AG09319 (cell line): ENCODE results near the gene RASEF.
"Not testable (repeated sequence)": the region's sequence is repeated elsewhere in the genome, so short reads cannot be mapped to it uniquely, and the experiment has no call there.

Experiments used
- DNase-seq: peaks from one replicate; pipeline ENCODE4 v3.0.0-alpha.2; 2010; ENCODE audit warnings: low read depth; ENCODE audit errors: extremely low read depth
- TF ChIP-seq, protein P1 (sequence below): IDR thresholded peaks from 2 replicates; pipeline ENCODE4 v1.5.1; 2011; ENCODE audit warnings: low read depth, mild to moderate bottlenecking, inconsistent platforms, low read length, moderate library complexity

Gene RASEF

DNA sequence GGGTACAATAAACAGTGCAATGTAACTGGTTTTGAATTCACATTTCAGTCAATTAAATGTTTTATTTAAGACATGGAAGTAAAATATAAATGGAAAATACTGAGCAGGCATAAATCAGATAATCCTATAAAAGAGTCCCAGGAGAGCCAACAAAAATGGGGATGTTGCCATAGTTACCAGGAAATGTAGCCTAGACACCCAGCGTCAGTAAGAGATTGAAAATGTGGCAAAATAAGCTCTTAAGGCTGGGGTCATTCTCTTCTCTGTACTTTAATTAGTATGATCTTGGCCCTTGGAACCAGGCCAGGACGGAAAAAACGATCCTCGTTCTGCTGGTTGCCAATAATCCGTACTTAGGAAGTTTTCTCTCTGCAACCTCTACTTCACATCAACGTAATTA, 18.9 kb upstream of the RASEF start:
- TF ChIP-seq, protein P1, sequence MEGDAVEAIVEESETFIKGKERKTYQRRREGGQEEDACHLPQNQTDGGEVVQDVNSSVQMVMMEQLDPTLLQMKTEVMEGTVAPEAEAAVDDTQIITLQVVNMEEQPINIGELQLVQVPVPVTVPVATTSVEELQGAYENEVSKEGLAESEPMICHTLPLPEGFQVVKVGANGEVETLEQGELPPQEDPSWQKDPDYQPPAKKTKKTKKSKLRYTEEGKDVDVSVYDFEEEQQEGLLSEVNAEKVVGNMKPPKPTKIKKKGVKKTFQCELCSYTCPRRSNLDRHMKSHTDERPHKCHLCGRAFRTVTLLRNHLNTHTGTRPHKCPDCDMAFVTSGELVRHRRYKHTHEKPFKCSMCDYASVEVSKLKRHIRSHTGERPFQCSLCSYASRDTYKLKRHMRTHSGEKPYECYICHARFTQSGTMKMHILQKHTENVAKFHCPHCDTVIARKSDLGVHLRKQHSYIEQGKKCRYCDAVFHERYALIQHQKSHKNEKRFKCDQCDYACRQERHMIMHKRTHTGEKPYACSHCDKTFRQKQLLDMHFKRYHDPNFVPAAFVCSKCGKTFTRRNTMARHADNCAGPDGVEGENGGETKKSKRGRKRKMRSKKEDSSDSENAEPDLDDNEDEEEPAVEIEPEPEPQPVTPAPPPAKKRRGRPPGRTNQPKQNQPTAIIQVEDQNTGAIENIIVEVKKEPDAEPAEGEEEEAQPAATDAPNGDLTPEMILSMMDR = no peak
- no peak for DNase-seq

DNA sequence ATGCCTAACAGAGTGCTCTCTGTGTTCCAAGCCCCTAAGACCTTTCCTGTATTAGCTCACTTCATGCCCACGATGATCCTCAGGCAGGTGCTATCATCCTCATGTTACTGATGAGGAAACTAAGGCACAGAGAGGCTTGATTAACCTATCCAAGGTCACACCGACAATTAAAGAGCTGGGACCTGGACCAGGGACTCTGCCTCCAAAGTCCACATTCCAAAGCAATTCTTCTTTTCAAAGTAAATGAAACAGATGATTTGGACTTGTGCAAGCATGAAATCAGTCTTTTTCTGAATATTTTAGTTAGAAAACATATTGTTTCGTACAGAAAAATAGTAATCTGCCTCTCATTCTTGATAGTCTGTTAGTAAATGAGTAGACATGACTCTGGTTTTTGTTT, 18.1 kb upstream of the RASEF start:
- no peak for DNase-seq
- TF ChIP-seq, protein P1 = no peak

DNA sequence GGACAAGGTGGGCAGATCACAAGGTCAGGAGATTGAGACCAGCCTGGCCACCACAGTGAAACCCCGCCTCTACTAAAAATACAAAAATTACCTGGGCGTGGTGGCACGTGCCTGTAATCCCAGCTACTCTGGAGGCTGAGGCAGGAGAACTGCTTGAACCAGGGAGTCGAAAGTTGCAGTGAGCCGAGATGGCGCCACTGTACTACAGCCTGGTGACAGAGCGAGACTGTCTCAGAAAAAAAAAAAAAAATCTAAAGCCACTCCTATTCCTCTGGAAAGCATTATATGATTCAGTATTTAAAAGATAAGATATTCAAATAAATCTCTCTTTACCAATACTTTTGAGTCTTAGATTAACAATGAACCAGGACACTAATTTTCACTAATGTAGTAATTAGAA, 13.0 kb upstream of the RASEF start:
- DNase-seq = not testable (repeated sequence)

DNA sequence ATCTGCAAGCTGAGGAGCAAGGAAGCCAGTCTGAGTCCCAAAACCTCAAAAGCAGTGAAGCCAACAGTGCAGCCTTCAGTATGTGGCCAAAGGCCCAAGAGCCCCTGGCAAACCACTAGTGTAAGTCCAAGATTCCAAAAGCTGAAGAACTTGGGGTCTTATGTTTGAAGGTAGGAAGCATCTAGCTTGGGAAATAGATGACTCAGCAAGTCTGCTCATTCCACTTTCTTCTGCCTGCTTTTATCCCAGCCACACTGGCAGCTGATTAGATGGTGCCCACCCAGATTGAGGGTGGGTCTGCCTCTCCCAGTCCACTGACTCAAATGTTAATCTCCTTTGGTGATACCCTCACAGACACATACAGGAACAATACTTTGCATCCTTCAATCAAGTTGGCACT, 9.6 kb upstream of the RASEF start:
- DNase-seq = not testable (repeated sequence)

DNA sequence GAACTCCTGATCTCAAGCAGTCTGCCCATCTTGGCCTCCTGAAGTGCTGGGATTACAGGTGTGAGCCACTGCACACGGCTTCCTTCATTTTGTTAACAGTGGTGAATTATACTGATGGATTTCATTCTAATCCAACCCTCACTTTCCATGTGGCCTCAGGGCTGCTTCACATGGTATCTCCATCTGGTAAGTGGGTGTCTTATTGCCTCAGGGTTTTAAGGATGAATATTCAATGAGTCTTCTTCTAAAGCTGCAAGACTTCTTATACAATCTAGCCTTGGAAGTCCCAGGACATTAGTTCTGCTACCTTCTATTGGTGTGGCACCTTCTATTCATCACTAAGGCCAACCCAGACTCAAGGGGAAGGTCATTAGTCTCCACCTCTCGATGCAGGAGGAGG, 8.7 kb upstream of the RASEF start:
- TF ChIP-seq, protein P1 = no peak
- no peak for DNase-seq

DNA sequence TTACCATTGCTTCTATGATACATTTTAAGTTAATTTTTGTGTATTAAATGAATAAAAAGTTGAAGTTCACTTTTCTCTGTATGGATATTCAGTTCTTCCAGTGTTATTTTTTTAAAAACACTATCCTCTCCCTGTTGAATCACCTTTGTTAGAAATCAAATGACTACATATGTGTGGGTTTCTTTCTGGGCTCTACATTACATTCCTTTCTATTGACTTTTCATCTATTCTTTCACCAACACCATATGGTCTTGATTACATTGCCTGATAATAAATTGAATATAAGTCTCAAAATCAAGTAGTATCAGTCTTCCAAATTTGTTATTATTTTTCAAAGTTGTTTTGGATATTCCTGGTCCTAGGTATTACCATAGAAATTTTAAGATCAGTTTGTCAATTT, 7.3 kb upstream of the RASEF start:
- TF ChIP-seq, protein P1 = no peak
- no peak for DNase-seq

DNA sequence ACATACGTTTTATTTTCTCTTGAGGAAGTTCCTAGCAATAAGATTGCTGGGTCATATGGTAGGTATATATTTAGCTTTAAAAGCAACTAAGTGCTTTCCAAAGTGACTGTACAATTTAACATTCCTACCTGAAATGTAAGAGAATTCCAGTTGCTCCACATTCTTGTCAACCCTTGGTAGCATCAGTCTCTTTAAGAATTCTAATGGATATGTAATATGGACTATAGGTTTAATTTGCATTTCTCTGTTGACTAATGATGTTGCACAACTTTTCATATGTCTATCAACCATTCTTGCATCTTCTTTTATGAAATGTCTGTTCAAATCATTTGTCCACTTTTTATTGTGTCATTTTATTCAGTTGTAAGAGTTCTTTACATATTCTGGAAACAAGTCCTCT, 6.7 kb upstream of the RASEF start:
- no peak for DNase-seq
- TF ChIP-seq, protein P1 = no peak

DNA sequence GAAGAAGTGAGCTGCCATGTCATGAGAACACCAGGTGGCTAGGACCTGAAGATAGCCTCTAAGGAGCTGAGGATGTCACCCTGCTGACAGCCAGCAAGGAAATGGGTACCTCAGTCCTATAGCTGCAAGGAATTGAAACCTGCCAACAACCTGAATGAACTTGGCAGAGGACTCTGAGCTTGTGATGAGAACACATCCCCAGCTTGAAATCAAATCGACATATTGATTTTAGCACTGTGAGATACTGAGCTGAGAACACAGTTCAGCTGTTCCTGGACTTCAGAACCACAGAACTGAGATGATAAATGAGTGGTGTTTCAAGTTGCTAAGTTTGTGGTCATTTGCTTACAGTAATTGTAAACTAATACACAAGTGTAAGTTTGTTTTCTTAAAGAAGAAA, 5.5 kb upstream of the RASEF start:
- DNase-seq = no peak
- TF ChIP-seq, protein P1 = no peak

DNA sequence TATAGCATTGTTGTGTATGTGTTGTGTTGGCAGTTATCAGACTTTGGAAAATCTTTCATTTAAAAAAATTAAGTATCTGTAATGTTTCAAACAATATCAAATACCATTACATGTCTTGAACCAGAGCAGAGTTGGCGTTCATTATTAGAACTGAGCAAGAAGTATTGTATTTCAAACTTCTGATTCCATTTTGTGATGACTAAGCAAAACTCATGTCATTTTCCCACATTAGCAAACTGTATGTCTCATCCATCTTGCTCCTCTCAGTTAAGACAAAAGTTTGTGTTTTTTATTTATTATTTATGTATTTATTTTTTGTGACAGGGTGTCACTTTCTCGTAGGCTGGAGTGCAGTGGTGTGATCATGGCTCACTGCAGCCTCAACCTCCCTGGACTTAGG, 4.6 kb upstream of the RASEF start:
- TF ChIP-seq, protein P1 = no peak

More for the DNA sequence above, 4.6 kb upstream of the RASEF start:
- no peak for DNase-seq
